Heart left ventricle (tissue), 16 donors: ENCODE data around the gene TENT5A. TPM values are rescaled to one million over a fixed set of nuclear protein-coding genes. Genes with fewer than 3 reads are reported as not detected.

Experiments used
- ATAC-seq, 4 donors: fragments of 200-7000 bp; cut with Tn5 transposase; one replicate each; pipeline ENCODE4 v1.9.1; 2020 to 2022; ENCODE audit warnings: moderate library complexity in 4 of 4, mild to moderate bottlenecking in 3 of 4, moderate number of reproducible peaks in 1 of 4
- DNase-seq, 5 donors: peaks; one replicate each; pipeline ENCODE4 v3.0.0-alpha.2; 2020
- H3K27ac ChIP-seq, 12 donors: fragments of 200-600 bp; sonication (generic) in 4 of 12; one replicate each; pipeline versions ENCODE4 v1.5.0 to v1.8.0; 2016 to 2022; ENCODE audit warnings: mild to moderate bottlenecking in 2 of 12
- H3K27me3 ChIP-seq, 9 donors: fragments of 200-600 bp; sonication (generic) in 2 of 9; one replicate each; pipeline versions ENCODE4 v1.5.1 to v1.8.0; 2016 to 2022; ENCODE audit warnings: mild to moderate bottlenecking in 3 of 9
- H3K36me3 ChIP-seq, 9 donors: fragments of 200-600 bp; sonication (generic) in 2 of 9; one replicate each; pipeline versions ENCODE4 v1.5.0 to v1.8.0; 2018 to 2022; ENCODE audit warnings: mild to moderate bottlenecking in 2 of 9
- H3K4me1 ChIP-seq, 12 donors: fragments of 200-600 bp; sonication (generic) in 4 of 12; one replicate each; pipeline versions ENCODE4 v1.5.0 to v1.8.0; 2016 to 2022; ENCODE audit warnings: mild to moderate bottlenecking in 3 of 12
- H3K4me3 ChIP-seq, 12 donors: fragments of 200-600 bp; sonication (generic) in 4 of 12; one replicate each; pipeline versions ENCODE4 v1.5.0 to v1.8.0; 2017 to 2022; ENCODE audit warnings: mild to moderate bottlenecking in 9 of 12, moderate library complexity in 4 of 12
- H3K9me3 ChIP-seq, 12 donors: fragments of 200-600 bp; sonication (generic) in 4 of 12; one replicate each; pipeline versions ENCODE4 v1.5.0 to v1.8.0; 2016 to 2022; ENCODE audit warnings: mild to moderate bottlenecking in 1 of 12
- CTCF ChIP-seq, 12 donors: fragments of 200-600 bp; sonication (generic) in 4 of 12; IDR thresholded peaks; one replicate each; pipeline versions ENCODE4 v1.5.0 to v1.8.0; 2018 to 2022; ENCODE audit warnings: antibody characterized with exemption in 12 of 12, mild to moderate bottlenecking in 5 of 12
- POLR2A ChIP-seq, 2 donors: fragments of 450-650 bp; IDR thresholded peaks; one replicate each; pipeline ENCODE4 v1.6.1; 2017; ENCODE audit warnings: antibody characterized with exemption in 2 of 2, mild to moderate bottlenecking in 2 of 2, moderate library complexity in 2 of 2
- WGBS, 4 donors: extraction: QIAGEN DNeasy Blood & Tissue Kit in 2 of 4; methylation state at CpG; one replicate each; pipeline versions ENCODE4 v1.1.5 to v1.1.7; 2013 to 2018; 5-methylcytosine and 5-hydroxymethylcytosine counted together
- intact Hi-C, 10 donors: fragments of 100-400 bp; cut with DNase I; formaldehyde crosslinking; loops; one replicate each; pipeline versions ENCODE4 v1.11.1 to v1.14.2; 2022
- long read RNA-seq, 3 donors: library from polyadenylated mRNA; unstranded; transcript quantifications; one replicate each; pipeline ENCODE4 v2.0.0, GENCODE V29; 2020 to 2021
- polyA plus RNA-seq, 2 donors: library from polyadenylated mRNA; stranded (reverse); fragments of 200-250 nt; gene quantifications; one replicate each; pipeline ENCODE4 v1.2.3, GENCODE V29; 2013
- total RNA-seq, 9 donors: library from RNA; depleted of rRNA in 2 of 9; stranded (reverse); fragments of >200 nt in 2 of 9; fragmentation: NEBNext Ultra II Directional in 3 of 9; extraction: Animal tissue kit (Norgen Biotek cat#: 25700) in 3 of 9; gene quantifications; one replicate each; pipeline versions ENCODE4 v1.1.0 to v1.2.4, GENCODE V29; 2016 to 2023
- donor health status: ischemic (EF 13 %, LVEDD 7.1; RV severe dilation, severe dysfunction).
- donor health status: healthy with polysubstance abuse.
- donor health status: DM: no; HTN: yes; CAD: no.
- donor health status: DM: no; HTN: no; CAD: no.
- donor health status: ischemic (EF 25% LVEDD 6.9; RV normal size, moderate dysfunction).
- donor health status: ischemic (EF 25% LVEDD 5.7; RV mildly dilated, moderate dysfunction).
- donor health status: healthy.
- donor health status: DM: yes; HTN: yes; CAD: no.
- donor health status: ischemic (EF 35%, LVEDD 5.7; RV mildly dilated, moderate dysfunction).
- donor health status: nonischemic (EF 11% LVEDD 7.7; RV severe dilation, severe dysfunction).
- donor health status: DM: yes; HTN: yes; CAD: no.
- donor health status: PGD.
- donor health status: ischemic (EF 29% LVEDD 5.4; RV normal size, mild dysfunction).
- donor health status: nonischemic (EF 23%, LVEDD 6.1; RV moderate dilation, normal function).

TENT5A gene
- total RNA-seq: 10 to 100 TPM; 25.7 to 47.2 (median 41.4) TPM
- 10 to 100 TPM; 15.4 to 28.7 TPM for polyA plus RNA-seq
- long read RNA-seq, donor 1, full-length matches to known transcripts: 45 of 77 reads
- long read RNA-seq, donor 1, partial matches to known transcripts: 9 of 77 reads
- long read RNA-seq, donor 1, other reads (novel, unspliced or antisense): 23 of 77 reads
- long read RNA-seq, donor 2, full-length matches to known transcripts: 473 of 552 reads
- long read RNA-seq, donor 2, partial matches to known transcripts: 43 of 552 reads
- long read RNA-seq, donor 2, other reads (novel, unspliced or antisense): 36 of 552 reads
- long read RNA-seq, donor 3, full-length matches to known transcripts: 40 of 66 reads
- long read RNA-seq, donor 3, partial matches to known transcripts: 9 of 66 reads
- long read RNA-seq, donor 3, other reads (novel, unspliced or antisense): 17 of 66 reads

- Histone ChIP-seq H3K36me3 (peaks cover 0 to 19% (median 4%) of the 10 kb centered on the region in 9 donors), H3K27ac (peak within 1 kb of the TSS; percentile 93 to 99 (median 97)), H3K9me3 (no peaks in the 10 kb centered on the region), H3K27me3 (no peaks in the 10 kb centered on the region), H3K4me3 (peak within 1 kb of the TSS; percentile 77 to 95 (median 86)), H3K4me1 (peaks cover 0 to 36% (median 13%) of the 10 kb centered on the region in 12 donors)
- intact Hi-C loops: loop anchor here (2.0 to 10.0 kb wide), 31 partner anchors 80 to 1618 kb away; no protein-coding TSS in a partner anchor
- TF ChIP-seq CTCF (IDR thresholded peaks at IDR 0.05) (peak in 3 of 12 donors; percentile 22 to 37 (median 35)), POLR2A (IDR thresholded peaks at IDR 0.05) (peak; percentile 30 to 97)
- peak; percentile 83 to 85 (median 84) for ATAC-seq
- peak; percentile 94 to 96 (median 96) for DNase-seq
- WGBS, 4 donors: 0 to 2% (median 1%) methylated on average over 30 to 77 of the region's 77 CpGs
These were observed at the start of gene TENT5A for GRCh38 chr6:81752084-81752920. Gene TENT5A (minus strand): TSS chr6:81752681. CDS start chr6:81752141, 540 bp downstream.

- WGBS, 4 donors: 84 to 93% (median 89%) methylated on average over 3 of the region's 3 CpGs
- Histone ChIP-seq H3K36me3 (no peaks in the 10 kb centered on the region), H3K9me3 (peaks cover 0 to 2% (median 0%) of the 10 kb centered on the region in 12 donors), H3K4me3 (no peak overlapping the region), H3K27me3 (no peaks in the 10 kb centered on the region), H3K27ac (no peak overlapping the region), H3K4me1 (peaks cover 0 to 5% (median 0%) of the 10 kb centered on the region in 12 donors)
- no peak for DNase-seq
- intact Hi-C loops: no loop called here
- TF ChIP-seq CTCF (IDR thresholded peaks at IDR 0.05) (no peak), POLR2A (IDR thresholded peaks at IDR 0.05) (no peak)
- no peak for ATAC-seq
These were observed 49.0 kb upstream of the TENT5A start for GRCh38 chr6:81801489-81801888.

GRCh38 chr6:81800666-81801065, 48.2 kb upstream of the TENT5A start:
- Histone ChIP-seq H3K9me3 (peaks cover 0 to 9% (median 0%) of the 10 kb centered on the region in 12 donors), H3K36me3 (no peaks in the 10 kb centered on the region), H3K27me3 (no peaks in the 10 kb centered on the region), H3K27ac (no peak overlapping the region), H3K4me3 (no peak overlapping the region), H3K4me1 (peaks cover 0 to 5% (median 0%) of the 10 kb centered on the region in 12 donors)
- DNase-seq: no peak
- no peak for ATAC-seq
- TF ChIP-seq POLR2A (IDR thresholded peaks at IDR 0.05): no peak
- TF ChIP-seq CTCF (IDR thresholded peaks at IDR 0.05): no peak
- intact Hi-C loops: no loop called here
- WGBS, 4 donors: 79 to 89% (median 83%) methylated on average over 3 of the region's 3 CpGs

DNA sequence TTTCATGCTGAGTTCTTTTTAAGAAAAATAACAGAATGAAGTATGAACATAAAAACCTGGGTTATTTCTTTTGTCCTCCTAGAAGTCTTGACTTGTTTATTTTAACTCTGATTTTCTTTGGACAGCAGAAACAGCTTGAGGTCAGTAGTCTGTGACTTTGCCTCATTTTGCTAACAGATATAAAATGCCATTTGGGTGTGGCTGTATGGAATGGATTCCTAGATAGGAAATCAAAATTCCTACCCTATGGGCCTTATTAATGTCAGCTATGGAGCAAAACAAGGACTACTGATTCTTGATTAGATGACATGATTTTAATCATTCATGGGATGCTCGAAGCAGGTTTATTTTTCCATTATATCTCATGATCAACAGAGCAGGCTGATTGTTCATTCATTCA, 46.8 kb upstream of the TENT5A start:
- Histone ChIP-seq H3K27ac (no peak overlapping the region), H3K4me3 (no peak overlapping the region), H3K4me1 (peaks cover 0 to 10% (median 0%) of the 10 kb centered on the region in 12 donors), H3K9me3 (peaks cover 0 to 9% (median 0%) of the 10 kb centered on the region in 12 donors), H3K36me3 (no peaks in the 10 kb centered on the region), H3K27me3 (no peaks in the 10 kb centered on the region)
- intact Hi-C loops: no loop called here
- 82 to 93% (median 89%) methylated on average over 1 of the region's 1 CpG for WGBS, 4 donors
- DNase-seq (no peak), ATAC-seq (no peak)
- TF ChIP-seq CTCF (IDR thresholded peaks at IDR 0.05): no peak
- TF ChIP-seq POLR2A (IDR thresholded peaks at IDR 0.05): no peak
